Measurements from ENCODE around the gene TTC7B.

- TF ChIP-seq REST (IDR thresholded peaks at IDR 0.05; ENCODE audit: low read depth) (no peak), CREB1 (IDR thresholded peaks at IDR 0.05; ENCODE audit: low read depth) (no peak), USF1 (IDR thresholded peaks at IDR 0.05) (no peak), MAX (IDR thresholded peaks at IDR 0.05) (no peak), TEAD4 (IDR thresholded peaks at IDR 0.05) (no peak), YY1 (IDR thresholded peaks at IDR 0.05; ENCODE audit: low read depth) (no peak), EP300 (IDR thresholded peaks at IDR 0.05; ENCODE audit: borderline replicate concordance) (no peak)
Observed at GRCh38 chr14:90643982-90644670, 172.1 kb downstream of the TTC7B start.
